HL-60/S4 (cell line): ENCODE results near the gene ALK.

Experiments
- in situ Hi-C: fragments of 300-500 bp; cut with MboI; formaldehyde crosslinking; loops from 2 replicates; pipeline ENCODE4 v1.14.3; 2022; ENCODE audit warnings: low sequenced_read_pairs

The ALK gene

GRCh38 chr2:29305762-29306161 lies 615.6 kb downstream of the ALK start:
- in situ Hi-C loops = no loop called here

DNA sequence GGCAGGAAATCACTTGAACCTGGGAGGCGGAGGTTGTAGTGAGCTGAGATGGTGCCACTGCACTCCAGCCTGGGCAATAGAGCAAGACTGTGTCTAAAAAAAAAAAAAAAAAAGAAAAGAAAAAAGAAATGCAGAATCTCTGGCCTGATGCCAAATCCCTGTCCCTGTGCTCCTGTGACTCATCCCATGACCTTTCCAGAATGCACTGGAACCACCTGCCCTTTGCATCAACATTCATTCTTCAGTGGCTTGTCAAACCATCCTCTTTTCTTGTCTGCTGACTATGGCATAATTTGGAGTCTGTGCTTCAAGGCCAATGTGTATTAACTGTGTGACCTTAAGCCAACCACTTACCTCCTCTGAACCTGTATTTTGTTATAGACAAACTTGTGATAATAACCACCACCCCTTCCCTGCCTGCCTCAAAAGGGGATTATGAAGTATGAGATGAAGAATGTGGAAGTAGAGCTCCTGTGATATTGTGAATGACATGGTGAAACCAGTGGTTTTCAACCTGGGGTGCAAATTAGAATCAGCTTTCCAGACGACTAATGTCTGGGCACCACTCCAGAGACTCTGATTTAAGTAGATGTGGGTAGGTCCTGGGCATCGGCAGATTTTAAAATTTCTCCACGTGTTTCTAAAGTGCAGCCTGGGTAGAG lies 616.9 kb downstream of the ALK start:
- in situ Hi-C loops = no loop called here

- in situ Hi-C loops = no loop called here
These were observed 624.8 kb downstream of the ALK start for GRCh38 chr2:29296585-29296984.

- in situ Hi-C loops = no loop called here
These were observed 625.5 kb downstream of the ALK start for GRCh38 chr2:29295845-29296244.

- in situ Hi-C loops = no loop called here
These were observed 627.5 kb downstream of the ALK start for GRCh38 chr2:29293830-29294438.

DNA sequence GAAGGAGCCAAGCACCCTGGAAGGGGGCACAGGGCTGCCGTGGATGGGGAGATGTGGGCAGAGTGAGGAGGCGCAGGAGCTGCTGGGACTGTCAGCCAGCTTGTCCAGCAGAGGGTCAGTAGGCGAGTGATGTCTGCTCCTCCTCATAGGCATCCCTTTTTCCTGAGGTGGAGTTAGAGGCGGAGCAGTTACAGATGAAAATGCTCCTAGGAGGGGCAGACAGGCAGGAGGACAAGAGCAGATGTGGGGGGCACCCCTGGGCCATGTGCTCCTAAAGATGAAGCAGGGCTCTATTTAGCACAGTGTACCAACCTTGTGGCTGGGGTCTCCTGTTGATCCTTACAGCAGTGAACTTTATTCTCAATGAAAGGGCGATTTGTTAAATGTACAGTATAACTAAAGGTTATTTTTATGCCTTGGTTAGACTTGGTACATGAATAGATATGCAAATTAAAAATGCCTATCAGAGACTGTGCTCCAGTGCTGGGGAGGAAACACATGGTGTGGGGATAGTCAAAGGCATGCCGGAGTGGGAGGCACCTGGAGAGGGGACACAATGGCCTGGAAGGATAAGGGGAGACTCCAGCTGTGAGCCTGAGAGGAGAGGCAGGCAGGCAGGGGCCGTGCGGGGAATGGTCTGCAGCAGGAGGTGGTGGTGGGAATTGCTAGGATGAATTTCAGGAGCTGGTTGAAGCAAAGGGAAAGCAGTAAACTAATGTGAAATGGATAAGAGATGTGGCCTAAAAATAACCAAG lies 630.9 kb downstream of the ALK start:
- in situ Hi-C loops = no loop called here

DNA sequence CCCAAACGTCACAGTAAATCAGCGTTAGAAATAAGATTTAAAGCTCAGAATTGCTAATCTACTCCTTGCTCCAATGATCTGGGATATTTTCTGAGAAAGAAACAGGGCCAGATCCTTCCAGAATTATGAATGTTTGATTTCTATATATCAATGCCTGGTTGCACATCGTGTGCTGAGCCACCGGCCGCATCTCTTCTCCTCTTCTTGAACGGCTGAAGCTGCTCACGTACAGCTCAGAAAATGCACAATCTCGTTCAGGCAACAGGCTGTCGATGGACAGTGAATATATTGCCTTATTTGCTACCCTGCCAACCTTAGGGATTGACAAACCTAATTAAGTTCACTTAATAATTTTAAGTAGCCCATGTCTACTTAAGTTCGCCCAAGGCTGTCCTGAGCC lies 636.7 kb downstream of the ALK start:
- in situ Hi-C loops = no loop called here

DNA sequence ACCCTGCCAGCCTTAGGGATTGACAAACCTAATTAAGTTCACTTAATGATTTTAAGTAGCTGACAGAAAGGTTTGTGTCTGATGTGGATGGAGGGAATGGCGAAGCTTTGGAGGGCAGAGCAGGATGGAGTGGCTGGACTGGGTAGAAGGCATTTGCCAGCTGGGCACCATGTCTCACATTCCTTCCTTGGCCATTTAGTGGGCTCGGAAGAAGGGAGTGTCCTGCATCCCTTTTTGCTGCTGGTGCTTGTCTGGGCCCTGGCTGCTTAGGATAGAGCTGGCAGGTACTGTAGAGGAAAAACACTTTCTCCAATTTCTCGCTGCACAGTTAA lies 639.5 kb downstream of the ALK start:
- in situ Hi-C loops = no loop called here

DNA sequence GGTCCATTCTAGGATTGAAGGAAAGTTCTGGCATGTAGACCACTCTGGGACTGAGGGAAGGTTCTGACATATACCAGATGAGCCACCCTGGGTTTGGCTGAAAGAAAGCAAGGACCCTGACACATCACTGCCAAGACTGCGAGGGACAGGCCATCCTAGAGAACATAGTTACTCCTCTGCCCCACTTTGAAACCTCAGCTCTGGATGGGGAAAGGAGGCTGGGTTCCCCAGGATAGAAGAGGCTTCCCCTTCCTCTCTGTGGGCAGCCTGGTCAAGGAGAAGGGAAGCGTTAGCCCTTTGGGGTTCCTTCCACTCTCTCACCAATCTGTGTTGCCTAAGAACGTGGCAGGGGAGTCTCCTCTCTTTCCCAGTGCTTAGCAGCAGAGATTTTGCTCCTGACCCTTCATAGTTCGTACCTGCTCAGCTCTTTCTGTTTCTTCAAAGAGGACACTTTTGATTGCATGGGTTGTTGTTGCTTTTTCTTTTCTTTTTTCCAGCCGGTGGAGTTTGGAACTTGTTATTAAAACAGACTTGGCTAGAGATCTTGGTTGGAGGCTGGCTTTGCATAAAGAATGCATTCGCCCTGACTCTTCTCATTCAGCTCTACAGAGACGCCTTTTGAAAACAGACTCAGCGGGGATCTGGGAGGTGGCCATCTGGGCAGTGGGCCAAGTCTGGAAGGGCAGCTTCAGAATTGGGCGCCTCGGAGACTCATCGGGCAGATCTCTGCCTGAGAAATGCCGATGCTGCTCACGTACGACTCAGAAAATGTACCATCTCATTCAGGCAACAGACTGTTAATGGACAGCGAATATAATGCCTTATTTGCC lies 640.1 kb downstream of the ALK start:
- in situ Hi-C loops = no loop called here

DNA sequence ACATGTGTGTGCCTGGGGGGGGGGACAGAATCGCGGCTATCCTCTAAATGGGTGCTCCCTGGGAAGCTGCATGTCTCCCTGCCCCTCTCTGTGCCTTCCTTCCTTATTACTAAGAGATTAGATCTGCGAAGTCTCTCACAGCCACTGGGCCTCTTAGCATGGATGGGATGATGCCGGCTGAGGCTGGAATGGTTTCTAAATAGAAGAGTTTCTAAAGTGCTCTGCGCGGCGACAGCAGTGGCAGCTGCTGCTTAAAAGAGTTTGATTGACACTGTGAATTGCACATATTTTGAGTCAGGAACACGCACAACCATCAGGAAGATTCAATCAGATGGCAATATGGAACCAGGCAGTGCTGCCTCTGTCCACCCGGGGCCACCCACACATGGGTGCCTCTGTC lies 642.4 kb downstream of the ALK start:
- in situ Hi-C loops = no loop called here

GRCh38 chr2:29276151-29276550 lies 645.2 kb downstream of the ALK start:
- in situ Hi-C loops = no loop called here

DNA sequence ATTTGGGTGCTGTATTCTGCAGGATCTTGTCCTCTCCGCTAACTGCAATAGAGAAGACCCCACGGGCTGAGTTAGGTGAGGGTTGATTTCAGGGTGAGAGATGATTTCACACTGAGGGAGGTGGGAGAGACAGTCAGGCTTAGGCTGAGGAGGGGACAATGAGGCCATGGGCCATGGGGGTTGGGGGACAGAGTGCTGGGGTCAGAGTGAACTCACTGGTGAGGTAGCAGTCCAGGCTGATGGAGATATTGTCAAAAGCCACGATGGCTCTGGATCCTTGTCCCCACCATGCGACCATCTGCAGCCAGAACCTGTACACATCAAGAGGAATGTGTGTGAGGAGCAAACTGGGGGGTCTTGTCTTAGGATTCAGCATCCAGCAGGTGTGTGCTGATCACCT lies 646.2 kb downstream of the ALK start:
- in situ Hi-C loops = no loop called here

- in situ Hi-C loops = no loop called here
These were observed 647.4 kb downstream of the ALK start for GRCh38 chr2:29273685-29274611.

- in situ Hi-C loops = no loop called here
These were observed 648.2 kb downstream of the ALK start for GRCh38 chr2:29273004-29273684.

DNA sequence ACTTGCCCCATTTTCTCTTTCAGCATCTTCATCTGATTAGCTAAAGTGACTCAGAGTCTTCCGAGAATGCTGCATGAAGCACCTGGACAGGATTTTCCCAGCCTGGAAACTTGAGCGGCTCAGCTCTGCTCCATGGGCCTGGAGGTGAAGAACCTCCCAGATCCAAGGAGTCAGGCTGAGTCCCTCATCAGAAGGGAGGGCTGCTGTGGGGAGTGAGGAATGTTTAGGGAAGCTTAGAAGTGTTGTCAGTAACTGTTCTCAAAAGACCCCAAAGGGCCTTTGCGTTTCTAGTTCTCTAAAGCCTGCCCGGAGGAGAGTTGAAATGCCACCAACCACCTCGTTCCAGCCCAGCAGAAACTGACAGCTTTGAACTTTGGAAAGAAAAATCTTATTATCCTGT lies 649.1 kb downstream of the ALK start:
- in situ Hi-C loops = no loop called here

- in situ Hi-C loops = no loop called here
These were observed 650.7 kb downstream of the ALK start for GRCh38 chr2:29270701-29271121.

- in situ Hi-C loops = no loop called here
These were observed 651.6 kb downstream of the ALK start for GRCh38 chr2:29269765-29270109.

DNA sequence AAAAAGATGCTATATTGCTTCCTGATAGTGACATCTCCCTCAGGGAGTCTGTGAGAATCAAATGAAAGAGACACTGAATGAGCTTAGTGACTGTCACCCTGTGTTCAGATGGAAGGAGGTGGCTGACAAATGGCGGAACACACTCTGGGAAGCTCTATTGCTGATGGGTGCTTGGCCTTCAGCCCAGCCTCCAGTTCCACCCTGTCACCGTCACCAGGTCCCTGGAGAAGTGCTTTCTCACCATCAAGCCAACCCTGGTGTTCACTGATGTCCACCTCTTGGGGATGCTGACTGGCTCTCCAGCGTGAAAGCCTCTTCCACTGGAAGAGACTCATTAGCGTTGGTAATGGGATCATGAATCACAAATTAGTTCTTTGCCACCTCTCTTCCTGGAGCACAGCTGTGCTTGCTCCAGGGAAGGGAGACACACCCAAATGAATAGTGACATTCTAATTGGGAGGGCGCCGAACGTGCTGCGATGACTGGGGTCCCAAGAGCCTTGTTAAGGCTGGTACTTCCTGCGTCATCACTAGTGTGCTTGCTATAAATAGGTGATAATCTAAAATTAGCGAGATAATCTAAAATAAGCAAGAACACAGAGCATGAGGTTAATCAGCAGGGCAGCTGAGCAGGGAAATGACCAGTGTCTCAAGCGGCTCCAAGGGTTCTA lies 652.2 kb downstream of the ALK start:
- in situ Hi-C loops = no loop called here

- in situ Hi-C loops = no loop called here
These were observed 653.7 kb downstream of the ALK start for GRCh38 chr2:29267720-29268119.
